ENCODE results near the gene LNX2.

Gene LNX2

DNA sequence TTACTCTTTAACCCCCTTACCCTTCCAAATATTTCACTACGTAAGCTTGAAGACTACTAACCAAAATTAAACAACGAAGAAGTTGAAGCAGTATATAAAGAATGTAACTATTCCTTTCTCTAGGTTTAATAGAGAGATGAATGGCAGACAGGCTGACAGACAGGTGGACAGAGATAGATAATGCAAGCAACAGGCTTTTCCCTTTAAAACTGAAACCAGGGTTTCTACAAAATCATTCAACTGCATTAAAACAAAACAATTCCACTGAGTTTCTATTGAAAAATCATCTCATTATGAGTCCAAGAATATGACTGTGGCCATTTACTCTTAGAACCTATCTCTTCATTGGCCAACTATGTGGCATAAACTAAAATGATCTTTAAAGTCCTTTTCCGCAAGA lies 15.2 kb downstream of the LNX2 start:
- DNase-seq, result no peak

DNA sequence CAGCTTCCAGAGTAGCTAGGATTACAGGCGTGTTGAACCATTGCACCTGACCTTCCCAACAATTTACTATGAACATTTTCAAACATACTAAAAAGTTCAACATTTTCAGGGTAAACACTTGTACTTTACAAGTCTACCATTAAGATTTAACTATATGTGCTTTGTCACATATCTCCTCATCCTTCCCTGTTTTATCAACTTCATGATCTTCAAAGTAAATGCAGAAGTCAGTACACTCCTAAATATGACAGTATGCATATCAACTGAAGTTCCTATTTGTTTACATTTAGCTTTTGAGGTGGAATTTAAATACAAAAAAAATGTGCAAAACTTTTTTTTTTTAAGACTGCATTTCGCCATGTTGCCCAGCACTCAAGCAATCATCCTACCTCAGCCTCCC lies 18.5 kb downstream of the LNX2 start:
- no peak for DNase-seq

DNA sequence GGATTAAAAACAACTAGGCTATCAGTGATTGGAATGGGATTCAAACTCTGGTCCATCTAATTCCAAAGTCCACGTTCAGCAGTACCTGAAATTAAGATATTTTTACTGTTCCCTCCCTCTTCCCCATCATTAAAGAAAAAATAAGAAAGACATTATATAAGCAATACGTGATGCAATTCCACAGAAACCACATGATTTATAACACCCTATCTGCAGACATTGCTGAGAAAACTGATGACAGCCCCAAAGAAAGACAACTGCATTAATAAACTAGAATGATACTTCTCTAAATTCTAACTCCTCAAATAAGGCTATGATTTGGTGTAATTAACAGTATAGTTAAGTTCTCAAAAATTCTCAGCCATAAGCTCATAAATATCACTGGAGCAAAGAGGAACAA lies 19.1 kb downstream of the LNX2 start:
- DNase-seq, result no peak

DNA sequence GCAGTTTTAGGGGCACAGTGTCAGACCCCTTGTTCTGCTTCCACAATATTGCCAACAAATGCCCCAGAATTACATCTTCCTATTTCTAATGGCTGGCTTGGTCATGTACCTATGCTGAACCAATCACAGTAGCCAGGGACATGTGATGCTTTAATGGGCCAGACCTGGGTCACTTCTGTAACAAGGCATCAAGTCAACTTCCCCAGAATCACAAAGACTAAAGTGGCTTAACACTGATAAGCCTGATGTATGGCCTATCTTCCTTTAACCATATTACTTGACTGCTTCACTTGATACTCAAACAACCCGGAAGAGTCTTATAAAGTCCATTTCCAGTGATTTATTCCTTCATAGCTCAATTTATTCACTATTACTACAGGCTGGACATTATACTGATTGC lies 19.6 kb downstream of the LNX2 start:
- no peak for DNase-seq

DNA sequence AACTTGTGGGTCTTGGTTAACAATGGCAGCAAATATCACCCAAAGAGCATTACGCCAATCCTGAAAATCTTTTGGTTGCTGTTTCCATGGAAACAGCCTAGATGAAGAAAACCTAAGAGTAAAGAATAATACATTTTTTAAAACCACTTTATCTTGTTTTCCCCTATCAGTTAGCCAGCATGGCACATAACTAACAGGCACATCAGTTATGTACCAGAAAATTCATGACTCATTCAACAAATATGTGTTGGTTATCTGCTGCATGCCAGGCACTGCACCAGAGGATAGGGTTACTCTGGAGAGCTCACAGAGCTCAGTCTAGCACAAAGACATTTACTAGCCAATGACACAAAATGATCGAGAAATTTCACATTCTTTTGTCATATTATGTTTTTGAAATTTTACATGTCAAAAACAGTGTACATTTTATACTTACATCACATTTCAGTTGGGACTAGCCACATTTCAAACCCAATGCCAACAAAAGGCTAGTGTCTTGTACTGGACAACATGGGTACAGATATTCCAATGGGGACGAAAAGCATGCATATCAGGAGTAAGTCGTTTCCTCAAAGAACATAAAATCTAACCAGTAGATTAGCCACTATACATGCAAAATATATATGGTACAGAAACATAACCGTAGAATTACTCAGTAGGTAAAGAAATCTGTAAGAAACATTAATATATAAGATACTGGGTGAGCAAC lies 20.3 kb downstream of the LNX2 start:
- no peak for DNase-seq

DNA sequence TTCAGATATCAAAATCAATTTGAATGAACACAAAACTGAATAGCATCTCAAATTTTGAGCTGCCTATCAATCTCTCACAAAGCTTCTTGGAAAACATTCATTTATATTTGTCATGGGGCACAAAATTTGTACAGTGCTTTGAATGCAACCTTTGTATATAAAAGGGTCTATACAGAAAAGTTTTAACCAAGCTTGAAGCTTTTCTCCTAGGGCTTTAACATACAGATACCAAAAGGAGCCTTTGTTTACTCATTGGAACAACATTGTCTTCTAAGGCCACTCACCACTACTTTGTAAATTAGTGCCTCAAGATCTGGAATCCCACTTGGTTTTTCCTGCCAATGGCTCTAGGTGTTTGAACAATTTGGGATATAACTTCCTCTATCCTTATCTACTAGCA lies 21.2 kb downstream of the LNX2 start:
- DNase-seq, result no peak

DNA sequence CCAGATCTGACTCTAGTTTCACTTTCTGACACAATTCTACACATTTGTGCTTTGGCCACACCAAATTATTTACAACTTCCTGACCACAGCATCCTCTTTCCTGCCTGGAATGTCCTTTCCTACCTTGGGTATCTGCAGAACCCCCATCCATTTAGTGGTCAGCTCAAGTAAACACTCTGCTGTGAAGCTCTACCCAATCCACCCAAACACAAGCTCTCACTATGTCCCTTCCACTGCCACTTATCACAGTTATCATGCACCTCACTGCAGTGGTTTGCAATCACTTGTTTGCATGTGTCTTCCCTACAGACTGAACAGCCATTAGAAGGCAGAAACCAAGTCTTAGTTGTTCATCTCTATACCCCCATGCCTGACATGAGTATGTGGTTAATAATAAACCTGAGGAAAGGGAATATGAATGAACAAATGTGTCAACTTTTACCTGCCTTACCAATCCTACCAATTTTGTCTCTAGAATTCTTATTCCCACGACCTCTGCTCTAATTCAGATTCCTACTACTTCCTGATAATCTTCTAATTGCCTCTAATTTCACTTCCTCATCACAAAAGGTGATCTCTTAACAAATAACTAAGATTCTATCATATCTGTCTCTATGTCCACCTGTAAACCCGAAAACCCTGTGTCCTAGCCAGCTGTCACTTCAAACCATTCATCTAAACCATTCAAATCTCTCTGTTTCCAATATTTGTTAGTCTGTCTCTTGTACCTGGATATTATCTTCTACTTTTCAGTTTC lies 25.1 kb downstream of the LNX2 start:
- DNase-seq, result no peak

DNA sequence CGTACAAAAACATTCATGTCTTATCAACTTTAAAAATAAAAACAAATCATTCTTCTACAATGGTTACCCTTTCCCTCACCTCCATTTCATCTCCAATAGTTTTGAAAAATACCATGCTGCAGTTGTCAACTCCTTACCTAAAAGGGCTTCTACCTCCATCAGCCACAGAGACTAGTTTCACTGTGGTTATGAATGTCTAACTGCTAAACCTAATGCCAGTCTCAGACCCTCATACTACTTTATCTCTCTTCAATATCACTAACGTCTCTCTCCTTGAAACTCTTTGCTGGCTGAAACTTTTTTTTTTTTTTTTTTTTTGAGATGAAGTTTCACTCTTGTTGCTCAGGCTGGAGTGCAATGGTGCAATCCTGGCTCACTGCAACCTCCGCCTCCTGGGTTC lies 27.1 kb downstream of the LNX2 start:
- no peak for DNase-seq

DNA sequence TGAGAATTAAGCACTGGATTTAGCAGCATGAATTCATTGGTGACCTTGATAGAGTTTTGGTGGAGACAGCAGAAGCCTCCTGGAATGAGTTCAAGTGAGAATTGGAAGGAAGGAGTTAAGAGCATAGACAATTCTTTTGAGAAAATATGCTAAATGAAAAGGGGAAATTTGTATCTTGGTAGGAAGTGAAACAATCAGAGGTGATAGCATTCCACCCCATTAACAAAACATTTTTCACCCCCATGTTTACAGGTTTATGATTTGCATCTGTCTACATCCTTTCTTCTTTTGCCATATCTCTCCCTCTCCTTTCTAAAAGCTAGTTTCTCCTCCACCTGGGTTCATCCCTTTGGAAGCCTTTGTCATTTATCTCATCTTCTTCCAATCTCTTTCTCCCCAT lies 27.5 kb downstream of the LNX2 start:
- no peak for DNase-seq

DNA sequence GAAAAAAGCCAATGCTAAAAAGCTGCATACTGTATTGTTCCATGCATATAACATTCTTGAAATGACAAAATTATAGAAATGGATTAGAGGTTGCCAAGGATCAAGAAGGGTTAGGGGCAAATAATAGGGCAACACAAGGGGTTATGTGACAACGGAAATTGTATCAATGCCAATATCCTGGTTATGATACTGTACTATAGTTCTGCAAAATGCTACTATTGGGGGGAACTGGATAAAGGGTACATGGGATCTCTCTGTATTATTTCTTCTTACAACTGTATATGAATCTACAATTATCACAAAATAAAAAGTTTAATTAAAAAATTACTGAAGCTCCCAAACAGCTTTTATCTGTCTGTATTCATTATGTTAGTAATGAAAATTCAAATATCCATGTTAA lies 31.9 kb downstream of the LNX2 start:
- no peak for DNase-seq

DNA sequence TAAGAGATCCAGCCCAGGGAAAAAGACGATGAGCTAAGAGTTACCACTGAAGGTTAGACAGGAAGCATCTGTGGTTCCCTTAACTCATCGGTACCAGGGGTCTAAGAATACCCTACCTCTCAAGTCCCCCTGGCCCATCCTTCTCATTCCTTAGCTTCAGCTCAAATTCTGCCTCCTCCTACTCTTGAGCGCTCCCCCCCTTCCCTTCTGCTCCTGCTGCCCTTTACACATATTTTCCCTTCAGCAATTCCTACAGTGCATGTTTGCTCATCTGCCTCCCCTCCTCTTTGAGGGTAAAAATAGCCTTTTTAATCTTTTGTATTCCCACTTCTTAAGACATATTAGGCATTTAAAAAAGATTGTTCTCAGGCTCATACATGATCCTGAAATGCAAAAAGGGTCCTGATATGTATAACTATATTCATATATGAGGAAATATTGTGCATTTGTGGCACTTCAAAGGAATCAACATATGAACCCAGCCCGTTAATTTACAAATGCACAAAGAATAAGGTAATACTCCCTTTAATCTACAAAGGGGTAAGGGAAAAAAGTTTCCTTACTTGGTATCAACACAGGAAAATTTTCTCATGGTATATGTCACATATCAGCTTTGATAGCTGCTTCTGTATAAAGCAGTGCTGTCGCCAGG lies 33.1 kb downstream of the LNX2 start:
- DNase-seq, result no peak

DNA sequence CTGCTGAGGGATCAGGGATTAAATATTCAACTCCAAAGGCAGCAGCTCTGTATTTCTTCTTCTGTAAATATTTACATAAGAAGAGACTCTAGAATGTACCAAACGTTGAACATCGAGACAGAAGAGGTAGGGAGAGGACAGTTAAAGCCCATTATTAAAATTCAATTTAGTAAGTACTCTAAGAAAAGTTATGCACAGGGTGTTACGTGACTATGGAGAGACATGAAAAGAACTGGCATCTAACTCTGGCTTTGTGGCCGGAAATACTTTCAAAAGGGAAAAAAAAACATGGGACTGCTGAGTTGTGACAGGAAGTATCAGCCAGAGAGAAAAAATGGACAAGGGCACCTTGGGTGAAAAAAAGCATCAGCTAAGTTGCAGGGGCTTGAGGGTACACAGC lies 36.7 kb downstream of the LNX2 start:
- DNase-seq, result no peak

DNA sequence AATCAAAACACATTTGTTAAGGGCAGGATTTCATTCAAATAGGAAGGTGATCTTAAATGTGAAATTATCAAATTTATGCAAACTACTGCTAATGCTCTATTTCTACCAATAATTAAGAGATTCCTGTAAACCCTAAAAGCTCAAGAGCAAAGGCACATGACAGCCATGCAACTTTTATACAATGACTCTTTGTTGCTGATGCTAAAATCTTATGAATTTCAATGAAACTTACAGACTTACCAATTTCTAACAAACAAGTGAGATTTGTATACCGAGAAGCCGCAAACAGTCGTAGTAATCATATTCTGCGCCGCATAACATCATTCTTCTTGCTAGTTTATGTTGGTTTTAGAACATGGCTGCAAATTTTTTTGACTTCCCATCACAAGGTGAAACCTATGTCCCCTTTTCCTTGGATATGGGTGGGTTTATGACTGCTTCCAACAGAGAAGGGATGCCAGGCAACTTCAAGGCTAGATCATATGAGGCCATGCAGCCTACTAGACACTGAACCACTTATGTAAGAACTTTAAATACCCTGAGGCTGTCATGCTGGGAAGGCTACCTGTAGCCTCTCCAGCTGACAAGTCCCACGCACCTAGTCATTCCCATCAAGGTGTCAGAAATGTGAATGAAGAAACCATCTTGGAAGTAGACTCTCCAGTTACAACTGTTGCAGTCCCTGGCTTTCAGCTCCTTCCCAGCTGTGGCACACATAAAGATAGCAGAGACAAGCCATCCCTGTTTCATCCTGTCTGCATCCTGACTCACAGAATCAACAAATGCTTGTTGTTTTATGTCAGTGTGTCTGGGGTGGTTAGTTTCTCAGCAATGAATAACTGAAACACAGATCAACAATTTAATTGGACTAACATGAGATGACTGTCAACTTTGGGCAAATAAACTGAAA lies 42.0 kb downstream of the LNX2 start:
- DNase-seq, result no peak

DNA sequence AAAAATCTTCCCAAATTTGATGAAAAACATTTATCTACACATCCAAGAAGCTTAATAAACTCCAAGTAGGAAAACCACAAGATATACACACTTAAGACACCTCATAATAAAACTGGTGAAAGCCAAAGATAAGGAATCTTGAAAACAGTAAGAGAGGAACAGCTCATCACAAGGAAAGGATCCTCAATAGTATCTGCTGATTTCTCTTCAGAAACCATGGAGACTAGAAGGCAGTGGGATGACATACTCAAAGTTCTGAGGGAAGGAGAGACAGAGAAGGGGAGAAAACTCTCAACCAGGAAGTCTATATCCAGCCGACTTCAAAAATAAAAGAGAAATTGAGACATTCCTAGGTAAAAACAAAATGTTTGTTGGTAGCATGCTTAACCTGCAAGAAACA lies 45.7 kb downstream of the LNX2 start:
- no peak for DNase-seq

DNA sequence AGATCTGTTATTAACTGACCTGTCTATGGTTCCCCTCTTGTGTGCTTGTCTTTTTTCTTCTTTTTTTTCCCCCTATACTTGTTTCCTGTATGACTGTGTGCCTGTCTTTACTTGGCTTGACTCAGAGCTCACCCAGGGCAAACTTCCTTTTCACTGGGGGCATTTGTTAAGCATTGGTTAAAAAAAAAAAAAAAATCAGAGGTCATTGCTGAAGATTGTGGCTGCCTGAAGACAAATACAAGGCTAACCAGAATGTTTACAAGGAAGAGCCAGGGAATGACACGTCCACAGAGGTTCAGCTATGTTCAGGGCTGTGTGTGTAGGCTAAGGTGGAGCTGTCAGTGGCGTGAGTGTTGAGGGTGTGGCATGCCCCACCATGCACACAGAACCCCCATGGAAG lies 47.1 kb downstream of the LNX2 start:
- no peak for DNase-seq

DNA sequence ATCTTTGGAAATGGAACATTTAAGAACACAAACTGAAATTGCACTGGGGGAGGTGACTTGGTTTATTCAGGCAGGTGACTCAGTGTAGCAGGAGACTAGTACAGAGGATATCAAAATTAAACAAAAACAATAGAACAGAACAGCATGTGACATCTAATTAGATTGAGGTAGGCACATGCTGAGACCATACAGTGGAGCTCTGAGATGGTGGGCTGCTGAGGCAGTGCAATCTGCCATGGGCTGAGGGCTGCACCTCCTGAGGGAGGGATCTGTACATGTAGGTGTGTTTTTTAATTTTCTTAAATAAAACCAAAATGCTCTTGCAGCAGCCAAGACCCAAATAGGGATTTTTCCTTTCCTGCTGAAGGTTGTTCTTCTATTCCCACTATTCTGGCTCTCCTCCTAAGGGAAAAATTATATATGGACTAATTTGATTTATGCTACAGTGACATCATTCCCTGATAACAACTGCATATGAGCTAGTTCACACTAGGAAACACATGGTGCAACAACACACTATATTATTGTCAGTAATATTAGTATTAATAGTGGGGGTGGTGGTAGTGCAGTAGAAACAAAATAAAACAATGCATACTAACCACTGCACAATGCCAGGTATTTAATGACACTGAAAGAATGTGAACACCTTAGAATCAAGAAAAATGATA lies 48.0 kb downstream of the LNX2 start:
- no peak for DNase-seq

DNA sequence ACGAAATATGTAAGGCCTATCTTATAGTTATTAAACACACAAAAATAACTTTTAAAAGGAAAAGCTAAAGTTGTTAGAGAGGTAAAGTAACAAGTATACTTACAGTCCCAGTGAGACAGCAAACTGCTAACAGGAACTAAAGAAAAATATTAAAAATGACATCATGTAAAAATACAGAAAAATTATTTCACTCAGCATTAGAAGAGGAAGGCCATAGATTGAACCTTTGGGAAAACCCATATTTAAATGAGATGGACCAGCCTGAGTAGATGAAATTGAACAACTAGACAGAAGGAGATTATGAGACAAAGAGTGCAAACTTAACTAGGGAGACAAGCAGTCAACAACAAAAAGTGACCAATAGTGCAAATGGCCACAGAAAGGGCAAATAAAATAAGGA lies 49.4 kb downstream of the LNX2 start:
- no peak for DNase-seq

DNA sequence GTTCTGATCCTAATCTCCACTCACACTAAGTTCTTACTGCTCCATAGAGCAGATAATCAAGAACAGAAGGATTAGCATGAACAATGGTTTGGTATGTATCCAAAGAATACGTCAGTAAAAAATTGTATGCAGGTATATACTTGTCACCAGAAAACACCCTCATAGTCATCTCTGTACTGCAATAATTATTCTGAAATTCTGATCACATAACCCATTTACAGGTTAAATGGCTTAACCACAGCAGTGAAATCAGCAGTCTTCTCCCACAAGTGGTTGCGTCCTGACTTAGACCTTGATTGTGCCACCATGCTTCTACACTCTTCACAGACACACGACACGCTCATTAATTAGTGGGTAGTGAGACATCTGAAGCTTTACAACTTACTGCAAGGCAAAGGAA lies 50.9 kb downstream of the LNX2 start:
- DNase-seq, result no peak

DNA sequence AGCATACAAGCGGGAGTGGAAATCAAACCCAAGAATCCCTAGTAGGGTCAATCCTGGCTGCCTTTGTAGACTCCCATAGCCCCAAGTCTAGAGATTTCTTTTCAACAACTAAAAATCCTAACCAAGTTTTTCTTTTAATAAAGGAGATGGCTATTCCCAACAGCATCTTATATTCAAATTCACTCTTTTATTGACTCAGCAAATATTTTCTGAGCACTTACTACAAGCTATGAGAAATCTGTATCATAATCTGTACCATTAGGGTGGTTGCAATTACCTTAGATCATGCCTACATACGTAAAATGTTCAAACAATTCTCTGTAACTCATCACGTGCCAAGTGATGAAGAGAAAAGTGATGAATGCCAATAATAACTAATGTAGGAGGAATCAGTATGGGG lies 54.5 kb downstream of the LNX2 start:
- no peak for DNase-seq

DNA sequence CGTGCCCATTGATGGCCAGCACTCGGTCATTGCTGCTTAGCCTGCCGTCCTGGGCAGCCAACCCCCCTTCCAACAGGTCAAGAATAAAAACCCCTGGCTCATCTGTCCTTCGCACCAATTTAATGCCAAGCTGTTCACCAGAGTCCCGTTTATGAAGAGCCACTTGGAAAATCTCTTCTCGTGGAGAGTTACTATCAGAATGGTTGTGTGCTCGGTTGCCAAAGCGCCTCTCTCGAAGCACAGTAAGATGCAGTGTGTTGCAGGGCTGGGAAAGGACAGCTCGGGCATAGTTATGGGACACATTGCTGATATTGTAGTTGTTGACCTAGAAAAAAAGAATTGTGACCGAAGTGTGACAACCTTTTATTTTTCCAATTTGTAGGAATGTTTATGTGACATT lies 57.9 kb downstream of the LNX2 start:
- no peak for DNase-seq

DNA sequence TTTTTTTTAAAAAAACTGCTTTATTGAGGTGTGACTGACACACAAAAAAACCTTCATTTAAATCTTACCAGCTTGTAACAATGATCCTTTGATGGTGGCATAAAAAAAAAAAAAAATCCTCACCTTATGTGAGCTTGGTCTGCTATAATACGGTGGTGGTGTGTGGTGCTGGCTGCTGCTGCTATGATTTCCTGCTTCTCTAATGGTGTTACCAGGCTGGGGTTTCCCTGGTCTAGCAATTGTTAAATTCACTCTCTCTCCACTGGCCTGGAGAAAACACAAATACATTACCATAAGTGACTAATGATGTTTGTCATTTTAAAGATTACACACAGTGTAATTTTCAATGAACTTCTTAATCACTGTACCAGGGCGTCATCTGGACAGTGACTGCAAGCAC lies 60.6 kb downstream of the LNX2 start:
- DNase-seq, result no peak

DNA sequence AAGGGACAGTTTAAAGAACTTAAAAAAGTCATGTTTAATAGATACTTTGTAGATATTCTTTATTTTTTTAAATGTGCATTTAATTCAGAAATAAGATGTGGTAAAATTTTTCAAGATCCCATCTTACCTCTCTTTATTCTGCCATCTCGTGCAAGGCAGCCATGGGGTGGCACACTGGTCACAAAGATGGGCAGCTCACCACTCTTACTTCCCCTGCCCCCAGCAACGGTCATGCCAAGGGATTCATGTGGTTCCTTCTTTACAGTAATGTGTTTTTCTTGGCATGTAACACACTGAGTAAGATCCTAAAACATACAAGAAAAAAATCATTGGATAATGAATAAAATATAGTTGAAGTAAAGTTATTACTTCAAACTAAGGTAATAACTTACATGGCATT lies 64.2 kb downstream of the LNX2 start:
- DNase-seq, result no peak

DNA sequence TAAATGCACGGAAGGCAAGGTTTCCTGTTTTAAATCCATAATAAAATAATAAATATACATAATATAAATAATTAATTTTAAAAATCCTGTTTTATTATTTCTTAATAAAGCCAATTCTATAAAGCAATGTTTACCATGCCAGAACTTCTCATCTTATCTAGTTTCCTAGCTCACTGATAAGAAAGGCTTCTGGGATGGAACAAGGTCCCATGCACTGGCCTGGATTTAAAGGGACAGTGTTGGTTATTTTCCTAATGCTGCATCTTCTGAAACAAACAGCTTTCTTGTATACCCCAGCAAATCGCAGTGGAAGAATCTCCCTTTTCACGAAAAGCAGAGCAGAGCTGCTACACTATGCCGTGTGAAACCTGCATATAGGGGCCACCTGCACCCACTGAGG lies 68.8 kb downstream of the LNX2 start:
- DNase-seq, result no peak
